HG02852 (cell line): ENCODE data around the gene TNPO2.

Experiments
- ATAC-seq: cut with Tn5 transposase; IDR thresholded peaks from one replicate; pipeline ENCODE4 v1.9.1; 2021; ENCODE audit warnings: mild to moderate bottlenecking, moderate library complexity; ENCODE audit not compliant: unreplicated experiment

Gene TNPO2

GRCh38 chr19:12723641-12724426, at the start of gene TNPO2:
TSS of gene TNPO2 (minus strand) at chr19:12723932. CDS start at chr19:12720977, 2,955 bp downstream.
- ATAC-seq = no peak

GRCh38 chr19:12772323-12772722, 48.6 kb upstream of the TNPO2 start:
- no peak for ATAC-seq

- ATAC-seq = no peak
Observed at GRCh38 chr19:12770922-12771321, 47.2 kb upstream of the TNPO2 start.

- no peak for ATAC-seq
Observed at GRCh38 chr19:12769689-12770088, 46.0 kb upstream of the TNPO2 start.

- ATAC-seq = no peak
Observed at GRCh38 chr19:12767666-12768065, 43.9 kb upstream of the TNPO2 start.

- ATAC-seq = no peak
Observed at GRCh38 chr19:12767150-12767549, 43.4 kb upstream of the TNPO2 start.

GRCh38 chr19:12766051-12766521, 42.4 kb upstream of the TNPO2 start:
- ATAC-seq = no peak

GRCh38 chr19:12764698-12765097, 41.0 kb upstream of the TNPO2 start:
- no peak for ATAC-seq

- no peak for ATAC-seq
Observed at GRCh38 chr19:12763100-12763499, 39.4 kb upstream of the TNPO2 start.

- no peak for ATAC-seq
Observed at GRCh38 chr19:12759686-12760085, 36.0 kb upstream of the TNPO2 start.

- ATAC-seq = no peak
Observed at GRCh38 chr19:12757544-12758274, 34.0 kb upstream of the TNPO2 start.

- ATAC-seq = no peak
Observed at GRCh38 chr19:12756150-12756883, 32.6 kb upstream of the TNPO2 start.

- no peak for ATAC-seq
Observed at GRCh38 chr19:12754465-12755196, 30.9 kb upstream of the TNPO2 start.

- ATAC-seq = no peak
Observed at GRCh38 chr19:12752056-12752781, 28.5 kb upstream of the TNPO2 start.

- no peak for ATAC-seq
Observed at GRCh38 chr19:12751635-12752034, 27.9 kb upstream of the TNPO2 start, which contains the start of gene BEST2. TSS of gene BEST2 (plus strand) at chr19:12751791. CDS start at chr19:12752593, 802 bp downstream.

GRCh38 chr19:12750851-12751250, 27.1 kb upstream of the TNPO2 start:
- ATAC-seq = no peak

GRCh38 chr19:12749938-12750521, 26.3 kb upstream of the TNPO2 start:
- no peak for ATAC-seq

- ATAC-seq = no peak
Observed at GRCh38 chr19:12748489-12748888, 24.8 kb upstream of the TNPO2 start.

GRCh38 chr19:12745166-12745897, 21.6 kb upstream of the TNPO2 start:
- ATAC-seq = no peak
